ENCODE measurements around the gene SERPINF2.
A peak's percentile ranks its signal among the peaks of the same experiment; 100 is the strongest.
"Not testable (repeated sequence)": the region's sequence is repeated elsewhere in the genome, so short reads cannot be mapped to it uniquely, and the experiment has no call there.

Gene SERPINF2

DNA sequence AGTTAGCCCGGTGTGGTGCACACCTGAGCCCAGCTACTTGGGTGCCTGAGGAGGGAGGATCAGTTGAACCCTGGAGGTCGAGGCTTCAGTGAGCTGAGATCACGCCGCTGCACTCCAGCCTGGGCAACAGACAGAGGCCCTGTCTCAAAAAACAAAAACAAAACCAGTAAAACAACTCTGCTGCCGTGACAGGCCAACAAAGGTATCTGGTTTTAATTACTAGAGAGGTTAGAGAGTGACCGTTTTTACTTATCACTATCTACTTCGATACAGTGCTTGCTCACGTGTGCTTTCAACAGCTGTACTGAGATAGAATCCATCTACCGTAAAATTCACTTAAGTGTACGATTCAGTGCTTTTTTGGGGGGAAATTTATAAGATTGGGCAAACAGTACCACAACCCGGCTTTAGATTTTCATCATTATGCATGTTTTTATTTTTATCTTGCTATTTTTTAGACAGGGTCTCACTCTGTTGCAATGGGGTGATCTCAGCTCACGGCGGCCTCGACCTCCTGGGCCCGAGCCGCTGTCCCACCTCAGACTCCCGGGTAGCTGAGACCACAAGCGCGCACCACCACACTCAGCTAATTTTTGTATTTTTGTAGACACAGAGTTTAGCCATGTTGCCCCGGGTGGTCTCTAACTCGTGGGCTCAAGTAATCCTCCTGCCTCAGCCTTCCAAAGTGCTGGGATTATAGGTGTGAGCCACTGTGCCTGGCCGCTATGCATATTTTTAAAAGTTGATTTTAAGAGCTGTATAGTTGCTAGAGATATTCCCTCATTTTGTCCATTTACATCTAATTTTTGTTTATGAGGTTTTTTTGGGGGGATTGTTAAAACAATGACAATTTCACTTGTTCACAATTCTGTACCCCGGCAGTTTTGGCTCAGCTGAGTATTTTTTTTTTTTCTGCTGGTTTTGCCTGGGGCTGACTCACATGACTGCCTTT lies 50.1 kb downstream of the SERPINF2 start:
- peak in 1 of 3 experiments; percentile 1 for DNase-seq

DNA sequence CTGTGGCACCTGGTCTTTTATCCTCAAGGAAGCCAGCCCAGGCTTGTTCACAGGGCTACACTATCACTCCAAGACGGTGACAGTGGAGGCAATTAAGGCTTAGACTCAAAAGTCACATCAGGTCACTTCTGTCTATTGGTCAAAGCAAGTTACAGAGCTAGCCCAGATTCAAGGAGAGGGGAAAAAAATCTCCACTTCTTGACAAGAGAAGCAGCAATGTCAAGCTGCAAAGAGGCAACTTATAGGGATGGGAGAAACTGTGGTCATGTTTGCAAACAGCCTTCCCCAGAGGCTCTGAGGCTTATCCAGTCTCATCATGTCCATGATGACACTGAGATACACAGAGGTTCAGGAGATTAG lies 50.8 kb downstream of the SERPINF2 start:
- DNase-seq = peak in 2 of 3 experiments; percentile 34 to 72

DNA sequence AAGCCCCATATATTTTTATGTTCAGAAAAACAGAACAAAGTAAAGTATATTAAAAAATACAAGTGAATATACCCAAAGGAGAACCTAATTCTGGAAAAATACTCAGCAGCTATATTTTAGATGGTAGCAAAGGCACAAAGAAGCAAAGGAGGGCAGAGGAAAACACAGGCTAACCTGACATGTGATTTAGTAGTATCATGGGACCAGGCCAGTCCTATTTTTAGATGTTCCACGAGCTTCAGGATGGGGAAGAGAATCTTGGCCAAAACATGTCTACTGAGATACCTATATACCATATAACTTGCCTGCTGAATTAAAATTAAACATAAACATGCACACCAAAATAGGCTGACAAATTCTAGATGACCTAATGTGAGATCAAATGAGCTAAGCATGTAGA lies 54.1 kb downstream of the SERPINF2 start:
- no peak for DNase-seq

DNA sequence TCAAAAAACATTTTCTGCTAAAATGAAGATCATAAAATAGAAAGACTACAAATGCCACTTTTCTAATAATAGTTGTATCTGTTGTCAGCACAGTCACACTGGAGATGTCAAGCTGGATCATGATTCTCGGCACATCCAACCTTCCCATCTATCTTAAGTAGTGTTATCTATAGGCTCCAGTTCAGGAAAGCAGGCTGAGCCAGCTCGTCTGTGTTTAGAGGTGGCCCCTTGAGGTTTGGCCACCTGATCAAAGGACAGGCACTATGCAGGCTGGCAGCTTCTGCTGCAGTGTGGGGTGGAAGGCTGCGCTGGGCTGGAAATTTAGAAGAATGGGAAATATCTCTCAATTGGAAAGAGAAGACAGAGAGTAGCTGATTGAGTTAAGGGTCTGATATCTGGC lies 54.7 kb downstream of the SERPINF2 start:
- DNase-seq = no peak

DNA sequence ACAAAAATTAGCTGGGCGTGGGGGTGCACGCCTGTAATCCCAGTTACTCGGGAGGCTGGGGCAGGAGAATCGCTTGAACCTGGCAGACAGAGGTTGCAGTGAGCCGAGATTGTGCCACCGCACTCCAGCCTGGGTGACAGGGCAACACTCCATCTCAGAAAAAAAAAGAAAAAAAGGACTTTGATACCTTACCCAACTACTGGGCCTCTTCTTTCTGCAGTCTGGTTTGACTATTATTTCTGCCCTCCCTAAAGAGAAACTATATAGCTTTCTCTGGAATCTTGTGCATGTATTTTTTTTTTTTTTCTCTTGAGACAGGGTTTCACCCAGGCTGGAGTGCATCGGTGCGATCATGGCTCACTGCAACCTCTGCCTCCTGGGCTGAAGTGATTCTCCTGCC lies 55.2 kb downstream of the SERPINF2 start:
- DNase-seq = not testable (repeated sequence)

DNA sequence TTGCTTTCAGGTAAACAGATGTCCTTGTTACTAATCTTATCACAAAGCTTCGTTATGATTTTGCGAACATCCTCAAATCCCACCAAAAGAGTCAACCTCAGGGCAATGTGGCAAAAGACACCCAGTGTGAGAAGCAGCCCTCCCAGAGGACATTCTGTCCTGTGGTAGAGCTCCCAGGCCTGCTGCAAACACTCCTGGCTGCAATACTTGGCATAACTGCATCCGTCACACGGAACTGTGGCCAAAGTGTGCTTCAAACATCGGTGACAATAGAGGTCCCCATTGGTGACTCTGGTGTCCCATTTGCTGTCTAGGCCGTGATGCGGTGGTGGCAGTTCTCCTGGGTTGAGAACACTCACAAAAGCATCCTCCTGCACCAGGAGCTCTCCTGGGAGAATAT lies 57.6 kb downstream of the SERPINF2 start:
- no peak for DNase-seq

DNA sequence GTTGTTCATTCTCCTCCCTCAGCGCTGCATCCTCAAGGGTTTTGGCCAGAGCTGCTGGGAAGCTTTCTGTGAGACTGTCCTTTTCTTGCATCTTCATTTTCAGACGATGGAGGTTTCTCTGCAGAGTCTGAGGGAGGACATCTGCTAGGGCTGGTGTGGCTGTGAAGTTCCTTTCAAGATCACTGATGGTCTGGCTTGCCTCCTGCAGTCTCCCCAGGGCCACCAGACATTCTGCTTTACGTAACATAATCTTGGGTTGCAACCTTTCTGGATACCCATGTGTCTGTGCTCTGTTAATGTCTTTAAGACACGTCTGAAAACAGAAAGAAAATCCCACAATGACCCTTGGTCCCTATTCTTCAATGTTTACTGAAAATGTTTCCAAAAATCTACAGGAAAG lies 58.0 kb downstream of the SERPINF2 start:
- no peak for DNase-seq

DNA sequence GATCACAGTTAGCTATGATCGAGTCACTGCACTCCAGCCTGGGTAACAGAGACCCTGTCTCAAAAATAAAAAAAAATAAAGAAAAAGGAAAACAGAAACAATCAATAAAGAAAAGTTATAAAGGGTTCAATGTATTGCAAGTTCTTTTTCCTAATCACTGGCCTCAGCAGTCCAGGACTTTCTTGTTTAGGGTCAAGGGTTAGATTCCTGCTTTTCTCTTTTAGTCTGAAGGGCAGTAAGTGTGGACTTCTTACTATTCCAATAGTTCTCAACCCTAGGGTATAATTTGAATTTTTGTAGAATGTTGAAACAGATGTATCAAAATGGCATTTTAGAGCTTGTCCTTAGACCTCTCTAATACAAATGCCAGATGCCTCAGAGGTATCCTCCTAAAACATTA lies 59.8 kb downstream of the SERPINF2 start:
- DNase-seq = no peak

DNA sequence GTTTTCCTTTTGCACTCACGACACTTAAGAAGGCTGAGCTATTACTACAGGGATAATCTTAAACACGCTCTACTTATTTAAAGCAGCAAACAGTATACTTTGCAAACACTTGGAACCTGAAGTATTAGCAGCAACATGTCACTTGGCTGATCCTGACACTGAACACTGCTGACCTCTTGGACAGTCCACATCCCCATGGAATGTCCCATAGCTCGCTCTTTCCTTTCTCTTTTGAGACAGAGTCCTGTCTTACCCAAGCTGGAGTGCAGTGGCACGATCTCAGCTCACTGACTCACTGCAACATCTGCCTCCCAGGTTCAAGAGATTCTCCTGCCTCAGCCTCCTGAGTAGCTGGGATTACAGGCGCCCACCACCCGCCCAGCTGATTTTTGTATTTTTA lies 60.6 kb downstream of the SERPINF2 start:
- DNase-seq = no peak

Data from NCI-H1417 (cell line).